SU-DHL-6 (cell line): ENCODE results near the gene TMEM223.

Source experiments
- EZH2phosphoT487 ChIP-seq: fragments of 200-600 bp; sonication (generic), shearing (Covaris generic); conservative IDR thresholded peaks from 2 replicates; pipeline ENCODE4 v1.6.1; 2018; ENCODE audit warnings: mild to moderate bottlenecking, antibody characterized with exemption, low read length, moderate library complexity, mixed read lengths
- TF ChIP-seq, protein P1 (sequence below): fragments of 200-600 bp; sonication (generic); IDR thresholded peaks from one replicate; pipeline ENCODE4 v1.5.1; 2017; ENCODE audit warnings: antibody characterized with exemption, mild to moderate bottlenecking, low read length, moderate library complexity; ENCODE audit not compliant: insufficient read depth, poor library complexity, severe bottlenecking

DNA sequence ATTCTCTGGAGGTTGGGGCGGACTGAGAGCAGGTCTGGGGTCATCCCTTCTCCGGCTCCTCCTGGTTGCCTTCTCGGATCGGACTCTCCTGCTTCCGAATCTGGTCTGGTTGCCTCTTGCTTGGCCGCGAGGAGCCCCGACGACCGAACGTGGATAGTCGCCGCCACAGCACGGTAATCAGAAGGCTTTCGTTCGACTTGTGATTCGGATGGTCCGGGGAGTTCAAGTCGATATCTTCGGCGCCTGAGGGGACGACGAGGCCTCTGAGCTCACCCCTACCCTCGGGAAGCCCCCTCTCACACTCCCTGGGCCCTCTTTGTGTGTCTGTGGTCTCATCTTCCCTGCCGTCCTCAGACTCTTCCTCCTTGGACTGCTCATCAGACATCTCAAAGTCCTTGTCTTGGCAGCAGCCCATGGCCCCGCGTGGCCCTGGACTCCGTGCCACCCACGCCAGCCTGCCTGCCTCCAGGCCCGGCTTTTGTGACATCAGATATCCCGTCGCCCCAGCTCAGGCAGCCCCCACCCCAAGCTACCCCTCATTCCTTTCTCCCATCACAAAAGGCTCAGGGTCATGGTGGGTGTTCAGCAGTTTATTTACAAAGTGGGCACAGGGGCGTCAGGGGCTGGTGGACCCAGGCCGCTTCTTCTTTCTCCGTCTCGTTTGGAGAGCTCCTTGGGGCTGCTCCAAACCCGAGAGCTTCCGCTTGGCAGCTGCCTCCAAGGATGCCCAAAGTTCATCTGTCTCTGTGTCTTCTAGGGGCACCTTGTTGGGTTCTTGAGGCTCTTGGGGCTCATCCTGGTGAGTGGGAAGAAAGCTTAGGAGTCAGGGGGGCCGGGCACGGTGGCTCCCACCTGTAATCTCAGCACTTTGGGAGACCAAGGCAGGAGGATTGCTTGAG, 40.8 kb upstream of the TMEM223 start, which contains the start of gene TEX54:
- TF ChIP-seq, protein P1, sequence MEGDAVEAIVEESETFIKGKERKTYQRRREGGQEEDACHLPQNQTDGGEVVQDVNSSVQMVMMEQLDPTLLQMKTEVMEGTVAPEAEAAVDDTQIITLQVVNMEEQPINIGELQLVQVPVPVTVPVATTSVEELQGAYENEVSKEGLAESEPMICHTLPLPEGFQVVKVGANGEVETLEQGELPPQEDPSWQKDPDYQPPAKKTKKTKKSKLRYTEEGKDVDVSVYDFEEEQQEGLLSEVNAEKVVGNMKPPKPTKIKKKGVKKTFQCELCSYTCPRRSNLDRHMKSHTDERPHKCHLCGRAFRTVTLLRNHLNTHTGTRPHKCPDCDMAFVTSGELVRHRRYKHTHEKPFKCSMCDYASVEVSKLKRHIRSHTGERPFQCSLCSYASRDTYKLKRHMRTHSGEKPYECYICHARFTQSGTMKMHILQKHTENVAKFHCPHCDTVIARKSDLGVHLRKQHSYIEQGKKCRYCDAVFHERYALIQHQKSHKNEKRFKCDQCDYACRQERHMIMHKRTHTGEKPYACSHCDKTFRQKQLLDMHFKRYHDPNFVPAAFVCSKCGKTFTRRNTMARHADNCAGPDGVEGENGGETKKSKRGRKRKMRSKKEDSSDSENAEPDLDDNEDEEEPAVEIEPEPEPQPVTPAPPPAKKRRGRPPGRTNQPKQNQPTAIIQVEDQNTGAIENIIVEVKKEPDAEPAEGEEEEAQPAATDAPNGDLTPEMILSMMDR: no peak
- no peak for TF ChIP-seq EZH2phosphoT487
